HG03460 (cell line): Measurements from ENCODE around the gene RACGAP1.
A peak's percentile ranks its signal among the peaks of the same experiment; 100 is the strongest.

ENCODE experiments used
- ATAC-seq: cut with Tn5 transposase; IDR thresholded peaks from one replicate; pipeline ENCODE4 v1.9.1; 2021; ENCODE audit not compliant: unreplicated experiment

Gene RACGAP1, protein sequence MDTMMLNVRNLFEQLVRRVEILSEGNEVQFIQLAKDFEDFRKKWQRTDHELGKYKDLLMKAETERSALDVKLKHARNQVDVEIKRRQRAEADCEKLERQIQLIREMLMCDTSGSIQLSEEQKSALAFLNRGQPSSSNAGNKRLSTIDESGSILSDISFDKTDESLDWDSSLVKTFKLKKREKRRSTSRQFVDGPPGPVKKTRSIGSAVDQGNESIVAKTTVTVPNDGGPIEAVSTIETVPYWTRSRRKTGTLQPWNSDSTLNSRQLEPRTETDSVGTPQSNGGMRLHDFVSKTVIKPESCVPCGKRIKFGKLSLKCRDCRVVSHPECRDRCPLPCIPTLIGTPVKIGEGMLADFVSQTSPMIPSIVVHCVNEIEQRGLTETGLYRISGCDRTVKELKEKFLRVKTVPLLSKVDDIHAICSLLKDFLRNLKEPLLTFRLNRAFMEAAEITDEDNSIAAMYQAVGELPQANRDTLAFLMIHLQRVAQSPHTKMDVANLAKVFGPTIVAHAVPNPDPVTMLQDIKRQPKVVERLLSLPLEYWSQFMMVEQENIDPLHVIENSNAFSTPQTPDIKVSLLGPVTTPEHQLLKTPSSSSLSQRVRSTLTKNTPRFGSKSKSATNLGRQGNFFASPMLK

DNA sequence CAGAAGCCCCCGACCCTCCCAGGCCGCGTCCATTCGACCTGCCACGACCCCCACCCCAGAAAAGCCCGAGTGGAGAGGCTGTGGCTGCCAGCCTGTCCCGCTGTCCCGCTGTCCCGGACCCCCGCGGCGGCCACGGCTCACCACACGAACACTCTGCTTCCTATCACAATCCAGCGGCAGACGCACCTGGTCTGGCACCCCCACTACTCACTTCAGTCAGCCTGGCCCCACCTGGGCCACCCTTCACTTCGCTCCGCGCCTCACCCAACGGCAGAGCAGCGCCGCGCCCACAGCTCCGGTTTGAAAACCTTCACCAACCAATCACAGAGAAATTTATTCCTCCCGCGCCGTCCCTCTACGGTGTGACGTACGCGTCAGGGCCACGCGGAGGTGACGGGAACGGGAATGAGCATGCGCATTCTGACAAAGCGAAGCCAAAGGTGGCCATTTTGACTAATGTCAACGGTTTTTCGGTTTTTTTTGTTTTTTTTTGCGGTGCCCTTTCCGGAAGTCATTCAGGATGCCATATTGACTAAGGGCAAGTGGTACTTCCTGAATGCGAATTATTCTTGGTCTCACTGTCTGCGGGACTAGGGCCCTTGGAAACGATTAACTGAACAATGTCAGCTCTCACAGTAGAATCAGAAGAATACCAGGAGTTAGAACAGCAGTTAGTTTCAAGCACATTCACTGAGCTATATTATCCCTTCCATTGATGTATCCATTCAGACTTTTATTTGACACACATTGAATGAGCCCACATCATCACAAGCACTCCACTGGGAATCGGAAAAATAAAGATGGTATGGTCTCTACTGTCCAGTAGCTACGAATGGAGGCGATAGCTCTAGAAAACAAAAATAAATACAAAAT, at the start of gene RACGAP1:
Gene RACGAP1 (minus strand): TSS at position 308 of the 873 bp plus-strand sequence. CDS start 8,779 bp downstream, outside the sequence.
- ATAC-seq, result peak; percentile 97

DNA sequence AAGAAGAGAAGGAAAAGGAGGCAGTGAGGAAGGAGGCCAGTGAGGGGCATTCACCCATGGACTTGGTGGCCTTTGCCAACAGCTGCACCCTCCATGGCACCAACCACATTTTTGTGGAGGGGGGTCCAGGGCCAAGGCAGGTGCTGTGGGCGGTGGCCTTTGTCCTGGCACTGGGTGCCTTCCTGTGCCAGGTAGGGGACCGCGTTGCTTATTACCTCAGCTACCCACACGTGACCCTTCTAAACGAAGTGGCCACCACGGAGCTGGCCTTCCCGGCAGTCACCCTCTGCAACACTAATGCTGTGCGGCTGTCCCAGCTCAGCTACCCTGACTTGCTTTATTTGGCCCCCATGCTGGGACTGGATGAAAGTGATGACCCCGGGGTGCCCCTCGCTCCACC, 48.4 kb upstream of the RACGAP1 start:
- ATAC-seq, result no peak

DNA sequence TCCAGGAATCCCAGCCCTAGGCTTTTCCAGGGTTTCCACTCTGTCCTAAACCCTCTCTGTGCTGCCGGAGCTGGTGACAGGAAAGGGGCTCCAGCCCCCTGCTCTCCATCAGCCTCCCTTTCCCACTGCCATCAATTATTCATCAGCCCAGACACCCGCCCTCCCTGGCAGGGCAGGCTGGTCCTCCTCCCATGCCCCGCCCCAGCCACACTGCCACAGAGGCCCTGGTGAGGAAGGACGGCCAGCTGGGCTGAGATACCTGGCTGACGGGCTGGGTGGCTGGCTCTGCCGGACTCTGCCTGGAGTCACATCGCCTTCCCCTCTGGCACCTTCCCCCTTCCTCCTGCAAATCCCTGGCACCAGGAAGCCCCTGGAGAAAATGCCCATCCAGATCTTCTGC, 47.9 kb upstream of the RACGAP1 start:
- ATAC-seq, result no peak

DNA sequence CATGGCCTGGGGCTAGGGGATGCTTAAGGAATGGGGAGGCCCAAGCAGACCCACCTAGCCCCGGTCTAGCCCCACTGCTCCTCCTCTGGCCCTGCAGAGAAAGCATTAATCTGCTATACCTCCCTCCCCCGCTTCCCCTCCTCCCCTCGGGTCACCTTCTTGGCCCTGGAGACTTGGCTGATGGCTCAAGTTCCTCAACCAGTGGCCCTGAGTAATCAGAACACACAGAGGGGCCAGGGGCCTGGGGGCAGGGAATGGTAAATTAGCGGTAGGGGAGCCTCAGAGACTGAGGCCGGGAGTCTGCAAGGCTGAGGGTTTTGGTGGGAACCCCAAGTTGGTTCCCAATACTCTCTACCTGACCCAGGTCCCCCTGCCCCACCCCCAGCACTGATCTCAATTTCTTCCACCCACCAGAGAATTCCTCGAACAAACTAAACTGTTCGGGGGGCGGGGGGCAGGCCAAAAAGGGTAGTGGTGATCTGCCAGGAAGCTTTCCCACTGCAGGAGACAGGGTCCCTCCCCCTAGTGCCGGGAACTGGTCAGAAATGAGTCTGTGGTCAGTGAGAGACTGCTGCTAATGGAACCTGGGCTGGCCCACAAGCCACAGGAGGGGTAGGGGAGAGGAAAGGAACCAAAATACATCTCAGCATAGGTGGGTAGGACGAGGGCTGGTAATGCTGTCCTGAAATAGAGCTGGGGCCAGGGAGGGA, 47.1 kb upstream of the RACGAP1 start:
- no peak for ATAC-seq

DNA sequence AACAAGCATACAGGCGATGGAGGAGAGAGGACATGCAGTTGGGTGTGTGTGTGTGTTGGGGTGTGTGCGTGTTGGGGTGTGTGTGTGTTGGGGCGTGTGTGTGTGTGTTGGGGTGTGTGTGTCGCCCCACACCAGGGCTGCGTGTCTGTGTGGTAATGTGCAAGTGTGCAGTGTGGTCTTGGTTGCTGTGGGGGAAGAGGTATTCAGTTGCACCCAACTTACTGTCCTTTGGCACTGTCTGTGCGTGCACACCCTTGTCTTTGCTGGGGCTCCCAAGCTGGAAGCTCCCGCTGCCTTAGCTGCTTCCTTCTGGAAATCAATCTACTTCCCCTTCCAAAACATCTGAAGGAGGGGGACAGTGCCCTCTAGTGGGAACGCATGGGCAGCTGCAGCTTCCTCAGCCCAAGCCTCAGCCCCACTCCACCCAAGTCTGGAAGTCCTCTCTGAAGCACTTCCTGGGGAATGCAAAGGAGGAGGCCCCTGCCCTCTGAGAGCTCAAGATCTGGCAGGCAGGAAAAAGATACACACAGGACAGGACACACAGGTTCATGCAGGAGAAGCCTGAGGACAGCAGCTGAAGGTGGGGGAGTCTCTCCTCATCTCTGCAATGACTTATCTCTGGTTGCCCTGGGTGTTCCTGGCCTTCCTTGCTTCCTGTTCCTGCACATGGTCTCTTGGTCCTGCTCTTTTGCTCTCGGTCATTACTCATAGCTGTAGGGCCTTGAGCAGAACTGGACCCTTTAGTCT, 45.2 kb upstream of the RACGAP1 start:
- ATAC-seq, result no peak

DNA sequence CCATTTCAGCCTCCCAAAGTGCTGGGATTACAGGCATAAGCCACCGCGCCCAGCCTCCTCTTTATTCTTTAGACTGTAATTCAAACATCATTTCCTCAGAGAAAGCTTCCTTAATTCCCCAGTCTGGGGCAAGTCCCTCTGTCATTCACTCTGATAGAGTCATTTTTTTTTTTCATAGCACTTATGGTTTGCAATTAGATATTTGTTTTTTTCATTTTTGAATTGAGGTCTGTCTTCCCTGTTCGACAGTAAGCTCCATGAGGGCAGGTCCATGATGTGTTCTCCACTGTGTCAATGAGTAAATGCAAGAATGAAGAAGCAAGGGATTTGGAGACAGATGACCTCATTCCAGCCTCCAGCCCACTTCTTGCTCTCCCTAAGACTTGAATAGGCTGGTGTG, 44.2 kb upstream of the RACGAP1 start:
- no peak for ATAC-seq

DNA sequence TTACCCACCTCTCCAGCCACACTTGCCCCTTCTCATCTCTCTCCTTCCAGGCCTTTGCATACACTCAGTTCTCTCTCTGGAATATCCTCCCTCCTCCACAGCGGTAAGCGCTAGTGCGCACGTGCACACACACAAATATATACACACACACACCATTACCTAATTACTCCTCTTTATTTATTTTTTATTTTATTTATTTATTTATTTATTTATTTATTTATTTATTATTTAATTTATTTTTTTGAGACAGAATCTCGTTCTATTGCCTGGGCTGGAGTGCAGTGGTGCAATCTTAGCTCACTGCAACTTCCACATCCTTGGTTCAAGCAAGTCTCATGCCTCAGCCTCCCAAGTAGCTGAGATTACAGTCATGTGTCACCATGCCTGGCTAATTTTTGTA, 43.8 kb upstream of the RACGAP1 start:
- ATAC-seq, result no peak

DNA sequence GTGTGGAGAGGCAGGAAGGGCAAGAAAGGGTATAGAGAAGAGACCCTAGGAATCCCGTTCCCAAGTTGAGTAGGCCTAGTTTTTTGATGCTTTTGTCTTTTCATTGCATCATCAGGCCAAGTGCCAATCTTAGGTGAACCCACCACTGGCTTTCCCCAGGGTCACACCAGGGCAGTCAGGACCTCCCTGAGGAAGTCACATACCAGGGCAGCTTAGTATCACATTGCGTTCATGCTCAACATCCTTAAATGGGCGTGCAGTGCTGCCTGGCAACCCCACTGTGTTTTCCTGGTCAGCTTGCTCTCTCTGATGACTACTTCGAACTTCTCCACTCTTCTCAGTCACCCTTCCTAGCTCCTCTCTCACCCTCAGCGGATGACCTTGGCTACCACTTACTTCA, 41.1 kb upstream of the RACGAP1 start:
- no peak for ATAC-seq

DNA sequence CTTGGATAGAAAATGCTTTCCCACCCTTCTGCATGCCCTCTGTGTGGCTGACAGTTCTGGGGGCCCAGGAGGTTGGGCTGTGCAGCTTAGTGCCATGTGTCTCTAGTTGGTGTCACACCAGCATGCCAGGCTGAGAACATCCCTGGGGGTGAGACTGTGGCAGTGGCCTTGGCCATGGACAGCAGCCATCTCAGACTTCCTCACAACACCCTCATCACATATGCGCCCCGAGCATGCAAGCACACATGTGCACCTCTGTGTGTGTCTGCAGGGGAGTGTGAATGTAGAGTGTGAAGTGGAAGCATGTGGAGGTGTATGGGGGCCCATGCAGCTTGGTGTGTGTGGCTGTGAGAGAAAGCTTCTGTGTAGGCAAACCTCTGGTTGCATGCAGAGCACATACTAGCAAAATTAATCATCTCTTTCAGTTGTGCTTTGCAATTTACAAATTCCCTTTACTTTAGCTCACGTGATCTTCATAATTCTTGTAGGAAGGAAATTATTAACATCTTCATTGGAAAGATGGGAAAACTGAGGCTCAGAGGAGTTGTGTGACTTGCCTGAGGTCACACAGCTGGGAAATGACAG, 40.5 kb upstream of the RACGAP1 start:
- no peak for ATAC-seq

DNA sequence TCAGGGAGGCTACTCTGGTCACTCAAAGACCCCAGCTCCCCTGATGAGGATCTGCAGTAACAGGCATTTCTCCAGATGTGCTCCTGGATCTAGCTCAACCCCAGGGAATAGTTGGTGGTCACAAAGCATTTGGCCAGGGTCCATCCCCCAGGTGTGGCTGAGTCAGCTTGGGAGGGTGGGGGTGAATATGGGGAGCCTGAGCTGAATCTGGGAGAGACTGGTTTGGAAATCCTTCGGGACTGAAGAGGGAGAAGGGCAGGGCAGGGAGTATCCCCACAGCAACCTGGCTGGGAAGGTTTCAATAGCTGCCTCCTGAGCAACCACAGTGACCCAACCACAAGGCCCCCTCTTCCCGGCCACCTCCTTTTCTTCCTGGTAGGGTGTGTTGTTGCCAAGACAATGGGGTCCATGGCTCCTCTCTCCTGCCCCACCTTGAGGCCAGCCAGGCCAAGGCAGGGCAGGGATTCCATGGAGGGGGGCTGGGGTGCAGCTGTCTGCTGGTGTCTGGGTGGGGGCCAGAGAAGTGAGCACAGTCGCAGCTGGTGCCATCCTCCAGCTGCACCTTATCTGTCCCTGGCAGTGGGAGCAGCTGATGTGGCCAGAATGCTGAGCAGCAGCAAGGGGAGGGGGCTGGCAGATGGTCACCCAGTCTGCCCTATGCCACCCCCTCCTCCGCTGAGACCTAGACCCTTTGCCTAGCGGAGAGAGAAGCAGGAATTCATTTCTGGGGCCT, 37.6 kb upstream of the RACGAP1 start:
- no peak for ATAC-seq

DNA sequence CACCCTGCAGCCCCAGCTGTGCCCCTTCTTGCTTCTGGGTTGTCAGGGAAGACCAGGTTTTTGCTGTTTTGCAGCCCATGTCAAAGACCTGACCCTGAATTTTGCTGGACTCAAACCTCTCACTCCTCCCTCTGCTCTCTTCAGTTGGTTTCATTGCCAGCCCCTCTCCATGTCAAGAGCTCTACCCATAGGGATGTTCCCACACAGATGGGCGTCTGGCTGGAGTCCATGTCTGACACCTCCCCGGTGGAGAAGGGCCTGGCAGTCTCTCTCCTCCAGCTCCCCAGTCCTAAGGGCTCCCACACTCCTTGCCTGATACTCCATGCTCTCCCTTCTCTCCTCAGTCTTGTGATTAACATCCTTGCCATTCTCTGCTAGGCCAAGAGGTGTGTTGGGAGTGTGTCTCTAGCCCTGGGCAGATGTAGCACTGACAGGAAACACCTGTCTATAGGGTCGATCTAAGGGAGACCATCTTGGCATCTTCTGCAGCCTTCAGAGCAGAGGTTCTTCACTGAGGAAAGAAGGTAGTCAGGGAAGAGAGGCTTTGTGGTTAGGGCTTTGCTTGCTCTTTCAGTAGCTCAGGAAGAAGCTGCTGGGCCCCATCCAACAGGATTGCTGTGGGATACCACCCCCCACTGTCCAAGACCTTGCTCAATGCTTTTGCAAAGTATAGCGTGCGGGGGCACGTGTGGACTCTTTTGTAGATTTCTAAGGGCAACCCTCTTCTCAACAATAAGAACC, 36.8 kb upstream of the RACGAP1 start:
- ATAC-seq, result no peak

DNA sequence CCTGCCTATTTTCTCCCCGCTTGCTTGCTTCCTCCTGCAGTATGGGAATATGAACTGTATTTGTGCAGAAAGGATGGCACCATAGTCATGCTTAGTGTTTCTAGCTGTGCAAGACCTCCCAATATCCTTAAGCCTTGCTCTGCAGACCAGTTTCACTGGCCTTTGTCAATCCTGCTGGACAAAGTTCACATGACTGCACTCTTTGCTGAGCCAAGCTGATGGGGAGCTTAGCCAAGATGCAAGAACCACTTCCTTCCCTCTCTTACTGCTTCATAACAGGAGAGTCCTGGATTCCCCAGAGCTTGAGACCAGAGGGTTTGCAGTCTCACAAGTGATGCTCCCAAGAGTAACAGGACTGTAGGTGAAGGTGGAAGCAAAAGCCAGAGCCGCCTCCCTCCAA, 35.9 kb upstream of the RACGAP1 start:
- ATAC-seq, result no peak

DNA sequence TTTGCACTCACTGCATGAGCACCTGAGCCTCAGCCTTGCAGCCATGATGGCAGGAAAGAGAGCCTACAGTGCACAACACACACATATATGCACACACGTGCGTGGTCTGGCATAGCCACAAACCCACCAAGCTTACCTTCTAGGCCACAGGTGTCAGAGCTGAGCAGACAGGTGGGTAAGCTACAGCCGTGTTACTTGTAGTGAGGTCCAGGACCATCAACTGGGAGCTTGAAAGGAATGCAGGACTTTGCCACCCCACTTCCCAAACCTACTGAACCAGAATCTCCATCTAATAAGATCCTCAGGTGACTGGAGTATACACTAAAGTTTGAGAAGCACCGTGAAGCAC, 34.8 kb upstream of the RACGAP1 start:
- no peak for ATAC-seq

DNA sequence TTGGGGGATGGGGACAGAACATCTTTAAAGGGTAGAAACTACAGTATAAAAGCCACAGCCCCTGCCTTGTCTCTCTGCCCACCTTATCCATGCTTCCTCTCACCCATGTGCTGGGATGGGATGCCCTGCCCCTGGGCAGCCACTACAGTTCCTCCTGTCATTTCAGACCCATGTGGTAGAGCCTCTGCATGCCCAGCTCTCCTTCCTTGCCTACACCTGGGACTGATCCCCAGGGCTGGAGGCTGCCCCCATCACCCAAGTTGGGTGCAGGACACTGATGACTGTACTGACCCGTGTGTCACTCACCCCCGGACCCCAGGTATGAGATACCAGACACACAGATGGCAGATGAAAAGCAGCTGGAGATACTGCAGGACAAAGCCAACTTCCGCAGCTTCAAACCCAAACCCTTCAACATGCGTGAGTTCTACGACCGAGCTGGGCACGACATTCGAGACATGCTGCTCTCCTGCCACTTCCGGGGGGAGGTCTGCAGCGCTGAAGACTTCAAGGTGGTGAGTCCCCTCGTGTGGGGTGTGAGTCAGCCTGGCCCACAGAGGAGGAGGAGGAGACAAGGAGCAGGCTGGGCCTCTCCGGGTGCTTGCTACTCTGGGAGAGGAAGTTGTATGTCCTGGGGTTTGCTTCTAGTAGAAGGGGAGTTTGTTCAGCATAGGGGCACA, 34.3 kb upstream of the RACGAP1 start:
- no peak for ATAC-seq

DNA sequence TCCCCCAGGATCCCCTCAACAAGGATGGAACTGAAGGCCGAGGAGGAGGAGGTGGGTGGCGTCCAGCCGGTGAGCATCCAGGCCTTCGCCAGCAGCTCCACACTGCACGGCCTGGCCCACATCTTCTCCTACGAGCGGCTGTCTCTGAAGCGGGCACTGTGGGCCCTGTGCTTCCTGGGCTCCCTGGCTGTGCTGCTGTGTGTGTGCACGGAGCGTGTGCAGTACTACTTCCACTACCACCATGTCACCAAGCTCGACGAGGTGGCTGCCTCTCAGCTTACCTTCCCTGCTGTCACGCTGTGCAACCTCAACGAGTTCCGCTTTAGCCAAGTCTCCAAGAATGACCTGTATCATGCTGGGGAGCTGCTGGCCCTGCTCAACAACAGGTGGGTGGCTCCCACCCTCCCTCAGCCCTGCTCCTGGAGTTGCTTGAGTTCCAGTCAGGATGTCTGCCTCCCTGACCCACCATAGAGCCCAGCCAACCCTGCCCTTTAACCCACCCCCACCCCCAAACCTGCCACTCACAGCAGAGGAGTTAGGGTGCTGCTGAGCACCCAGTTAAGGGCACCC, 33.5 kb upstream of the RACGAP1 start:
- ATAC-seq, result no peak

DNA sequence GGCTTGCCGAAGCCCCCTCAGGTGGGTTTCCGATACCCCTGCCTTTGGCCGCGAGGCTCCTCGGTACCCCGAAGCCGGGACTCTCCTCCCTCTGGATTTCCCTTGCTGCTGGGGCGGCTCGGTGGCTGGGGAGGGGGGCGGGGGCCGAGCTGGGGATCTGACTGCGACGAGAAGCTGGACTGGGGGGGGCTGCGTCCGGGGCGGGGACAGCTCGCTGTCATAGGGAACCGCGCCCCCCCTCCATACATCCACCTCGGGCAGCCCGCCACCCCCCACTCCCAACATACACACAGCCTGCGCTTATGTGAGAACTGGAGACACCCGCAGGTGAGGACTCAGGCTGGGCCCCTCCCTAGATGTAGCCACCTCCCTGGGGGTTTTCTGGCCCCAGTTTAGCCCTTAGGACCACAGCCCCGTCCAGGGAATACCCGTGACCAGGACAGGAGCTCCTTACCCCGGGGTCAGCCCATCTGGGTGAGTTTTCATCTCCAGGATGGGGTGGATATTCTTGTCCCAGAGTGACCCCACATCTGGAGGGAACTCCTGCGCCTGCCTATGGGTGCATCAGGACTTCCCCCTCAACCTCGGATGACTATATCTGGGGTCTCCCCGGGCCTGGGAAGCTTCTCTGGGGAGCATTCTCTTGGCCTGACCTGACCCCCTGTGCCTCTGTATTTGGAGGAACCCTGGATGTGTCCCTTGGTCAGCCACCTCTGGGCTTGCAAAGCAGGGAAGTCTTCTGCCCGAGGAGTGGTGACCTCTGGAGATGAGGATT, 32.8 kb upstream of the RACGAP1 start:
- ATAC-seq, result no peak
